ACC112 (cell line): ENCODE results near the gene TMEM223.

Experiments
- H2AFZ ChIP-seq: fragments of 200-600 bp; sonication (generic); one replicate; pipeline ENCODE4 v1.6.0; 2017; ENCODE audit warnings: antibody characterized with exemption, low read length; ENCODE audit not compliant: unreplicated experiment
- H3K27ac ChIP-seq: fragments of 200-600 bp; sonication (generic); 2 replicates; pipeline ENCODE4 v1.5.1; 2014; ENCODE audit warnings: low read depth, mild to moderate bottlenecking, antibody characterized with exemption, low read length, moderate library complexity
- H3K27me3 ChIP-seq: fragments of 200-600 bp; sonication (generic); 2 replicates; pipeline ENCODE4 v1.6.1; 2014; ENCODE audit warnings: mild to moderate bottlenecking, antibody characterized with exemption, low read length, moderate library complexity, mixed read lengths; ENCODE audit not compliant: insufficient read depth
- H3K36me3 ChIP-seq: fragments of 200-600 bp; sonication (generic); 2 replicates; pipeline ENCODE4 v1.6.1; 2016; ENCODE audit warnings: mild to moderate bottlenecking, antibody characterized with exemption, low read length, moderate library complexity, mixed read lengths; ENCODE audit not compliant: insufficient read depth
- H3K4me1 ChIP-seq: fragments of 200-600 bp; sonication (generic); one replicate; pipeline ENCODE4 v1.6.1; 2016; ENCODE audit warnings: low read length, mixed read lengths; ENCODE audit not compliant: insufficient read depth, unreplicated experiment, control insufficient read depth
- H3K4me3 ChIP-seq: fragments of 200-600 bp; sonication (generic); 2 replicates; pipeline ENCODE4 v1.5.1; 2014; ENCODE audit warnings: mild to moderate bottlenecking, low read depth, low read length
- H3K79me2 ChIP-seq: fragments of 200-600 bp; sonication (generic); one replicate; pipeline ENCODE4 v1.6.0; 2016; ENCODE audit warnings: low read length; ENCODE audit not compliant: control insufficient read depth, unreplicated experiment, insufficient read depth

The TMEM223 gene

DNA sequence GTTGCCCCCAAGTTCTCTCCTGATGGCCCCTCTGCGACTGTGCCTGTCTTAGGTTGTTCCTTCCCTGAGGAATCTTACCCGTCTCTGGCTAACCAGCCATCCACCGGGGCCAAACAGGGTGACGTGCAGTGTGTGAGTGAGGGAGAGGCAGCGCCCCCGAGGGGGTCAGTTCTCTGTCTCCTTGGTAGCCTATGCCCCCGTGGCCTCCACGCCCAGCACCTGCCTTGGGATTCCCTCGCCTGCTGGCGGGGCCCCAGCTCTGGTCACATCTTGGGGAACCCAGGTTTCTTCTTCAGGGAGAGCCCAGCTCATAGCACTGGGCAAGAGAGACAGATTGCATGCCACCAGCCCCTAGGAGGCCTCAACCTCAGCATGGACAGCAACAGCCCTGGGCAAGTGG is 7.7 kb upstream of the TMEM223 start:
- H3K27ac ChIP-seq: no peak overlapping the region
- H3K36me3 ChIP-seq: peaks cover 27% of the 10 kb centered on the region

DNA sequence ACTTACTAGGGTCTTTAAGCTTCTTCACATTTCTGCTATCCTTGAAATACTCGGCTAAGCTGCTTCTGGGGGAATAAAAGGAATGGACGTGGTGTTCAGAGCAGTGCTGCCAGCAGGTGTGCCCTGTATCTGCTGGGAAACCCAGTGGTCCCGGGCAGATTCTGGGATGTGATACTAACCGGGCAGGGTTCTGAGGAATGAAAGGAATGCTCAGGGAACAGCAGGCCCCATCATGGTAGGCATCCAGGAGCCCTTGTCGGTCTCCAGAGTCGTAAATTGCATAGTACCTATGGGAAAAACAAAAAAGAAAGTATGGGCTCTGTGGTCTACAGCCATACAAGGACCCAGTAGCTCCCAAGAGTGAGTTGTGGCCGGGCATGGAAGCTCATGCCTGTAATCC is 4.5 kb upstream of the TMEM223 start:
- Histone ChIP-seq H3K4me3 (no peak overlapping the region), H3K36me3 (peaks cover 13% of the 10 kb centered on the region), H3K27ac (no peak overlapping the region), H3K4me1 (peaks cover 7% of the 10 kb centered on the region), H2AFZ (no peak overlapping the region), H3K27me3 (no peaks in the 10 kb centered on the region), H3K79me2 (no peaks in the 10 kb centered on the region)

More for the DNA sequence above, 7.7 kb upstream of the TMEM223 start:
- Histone ChIP-seq H2AFZ (no peak overlapping the region), H3K27me3 (no peaks in the 10 kb centered on the region), H3K79me2 (peaks cover 24% of the 10 kb centered on the region), H3K4me3 (no peak overlapping the region), H3K4me1 (peaks cover 9% of the 10 kb centered on the region)

DNA sequence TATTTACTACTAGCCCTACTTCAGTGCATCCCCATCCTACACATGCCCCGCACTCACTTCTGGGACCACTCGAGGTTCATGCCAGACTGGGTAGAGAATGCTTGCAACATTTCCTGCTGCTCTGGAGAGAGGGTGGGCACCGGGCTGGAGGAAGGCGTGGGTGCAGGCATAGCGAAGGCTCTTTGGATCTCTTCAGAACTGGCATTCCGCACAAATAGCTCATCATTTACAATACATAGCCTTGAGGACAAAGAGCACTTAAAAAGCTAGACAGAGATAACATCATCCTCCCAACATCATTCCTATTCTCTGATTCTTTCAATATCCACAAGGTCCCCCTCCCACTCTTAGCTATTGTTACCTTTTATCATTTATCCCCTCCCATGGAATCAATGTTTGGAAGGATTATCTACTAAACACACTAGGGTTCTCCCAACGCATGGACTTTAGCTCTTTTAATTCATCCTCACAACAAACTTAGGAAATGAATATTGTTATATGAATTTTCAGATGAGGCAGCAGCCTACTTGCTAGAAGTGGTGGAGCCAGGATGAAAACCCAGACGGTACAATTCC is 2.5 kb upstream of the TMEM223 start:
- no peak overlapping the region for H3K4me3 ChIP-seq
- H3K27ac ChIP-seq: peak overlapping the region; percentile 33; the same call in 1 of the 2 replicates
- H3K4me1 ChIP-seq: peaks cover 18% of the 10 kb centered on the region
- H3K36me3 ChIP-seq: peaks cover 6% of the 10 kb centered on the region
- H2AFZ ChIP-seq: no peak overlapping the region
- peaks cover 18% of the 10 kb centered on the region for H3K79me2 ChIP-seq
- H3K27me3 ChIP-seq: no peaks in the 10 kb centered on the region

DNA sequence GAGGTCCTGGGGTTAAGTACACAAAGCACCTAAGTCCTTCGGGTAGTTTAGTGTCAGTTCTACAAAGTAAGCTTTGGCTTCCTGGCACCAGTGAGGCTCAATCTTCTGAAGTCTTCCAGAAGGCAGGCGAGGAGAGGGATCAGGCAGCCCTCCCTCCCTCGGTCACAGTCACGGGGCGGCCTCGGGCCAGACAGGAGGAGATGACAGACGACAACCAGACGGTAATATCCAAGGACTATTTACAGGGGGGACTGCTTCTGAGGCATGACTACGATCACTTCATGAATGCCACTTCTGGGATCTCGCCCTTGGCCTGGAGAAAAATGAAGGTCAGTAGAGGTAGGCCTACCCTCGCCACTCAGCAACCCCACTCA is 383 bp upstream of the TMEM223 start:
- Histone ChIP-seq H3K36me3 (peaks cover 6% of the 10 kb centered on the region), H3K4me1 (peaks cover 20% of the 10 kb centered on the region), H2AFZ (peak overlapping the region; percentile 51), H3K27ac (peak overlapping the region; percentile 45), H3K27me3 (no peaks in the 10 kb centered on the region), H3K4me3 (peak overlapping the region; percentile 86), H3K79me2 (peaks cover 33% of the 10 kb centered on the region)

GRCh38 chr11:62789576-62789975 is 2.2 kb downstream of the TMEM223 start:
- H3K36me3 ChIP-seq: peaks cover 6% of the 10 kb centered on the region
- no peak overlapping the region; the same call in 1 of the 2 replicates for H3K4me3 ChIP-seq
- peaks cover 37% of the 10 kb centered on the region for H3K79me2 ChIP-seq
- no peak overlapping the region for H2AFZ ChIP-seq
- peaks cover 28% of the 10 kb centered on the region for H3K4me1 ChIP-seq
- no peaks in the 10 kb centered on the region for H3K27me3 ChIP-seq
- no peak overlapping the region for H3K27ac ChIP-seq

DNA sequence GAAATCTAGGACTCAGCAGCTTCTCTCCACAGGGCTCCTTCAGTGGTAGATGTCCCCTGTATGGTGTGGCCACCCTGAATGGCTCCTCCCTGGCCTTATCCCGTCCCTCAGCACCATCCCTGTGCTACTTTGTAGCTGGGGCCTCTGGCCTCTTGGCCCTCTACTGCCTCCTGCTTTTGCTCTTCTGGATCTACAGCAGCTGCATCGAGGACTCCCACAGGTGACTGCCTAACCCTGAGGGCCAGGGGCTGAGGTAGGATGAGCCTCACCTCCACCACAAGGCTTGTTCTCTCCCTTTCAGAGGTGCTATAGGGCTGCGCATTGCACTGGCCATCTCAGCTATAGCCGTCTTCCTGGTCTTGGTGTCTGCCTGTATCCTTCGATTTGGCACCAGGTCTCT is 2.8 kb downstream of the TMEM223 start:
- Histone ChIP-seq H3K36me3 (no peaks in the 10 kb centered on the region; the same call in 1 of the 2 replicates), H3K79me2 (peaks cover 37% of the 10 kb centered on the region)

GRCh38 chr11:62787005-62787759 is 4.6 kb downstream of the TMEM223 start, which contains the start of gene TMEM179B:
TMEM179B (plus strand) TSS chr11:62787402; CDS start chr11:62787432, 30 bp downstream.
- Histone ChIP-seq H3K36me3 (no peaks in the 10 kb centered on the region), H3K4me3 (peak within 1 kb of the TSS; percentile 87), H3K27me3 (no peaks in the 10 kb centered on the region), H3K4me1 (peaks cover 23% of the 10 kb centered on the region), H3K79me2 (peaks cover 37% of the 10 kb centered on the region), H3K27ac (peak within 1 kb of the TSS; percentile 74), H2AFZ (peak within 1 kb of the TSS; percentile 88)

More for the DNA sequence above, 2.8 kb downstream of the TMEM223 start:
- no peaks in the 10 kb centered on the region for H3K27me3 ChIP-seq
- H3K4me1 ChIP-seq: peaks cover 28% of the 10 kb centered on the region
- no peak overlapping the region for H2AFZ ChIP-seq
- H3K27ac ChIP-seq: no peak overlapping the region
- H3K4me3 ChIP-seq: no peak overlapping the region; the same call in 1 of the 2 replicates

GRCh38 chr11:62786318-62787004 is 5.3 kb downstream of the TMEM223 start:
- Histone ChIP-seq H3K27me3 (no peaks in the 10 kb centered on the region), H3K36me3 (no peaks in the 10 kb centered on the region), H3K4me3 (peak overlapping the region; percentile 87), H3K4me1 (peaks cover 21% of the 10 kb centered on the region), H3K27ac (peak overlapping the region; percentile 74), H2AFZ (peak overlapping the region; percentile 88), H3K79me2 (peaks cover 37% of the 10 kb centered on the region)

DNA sequence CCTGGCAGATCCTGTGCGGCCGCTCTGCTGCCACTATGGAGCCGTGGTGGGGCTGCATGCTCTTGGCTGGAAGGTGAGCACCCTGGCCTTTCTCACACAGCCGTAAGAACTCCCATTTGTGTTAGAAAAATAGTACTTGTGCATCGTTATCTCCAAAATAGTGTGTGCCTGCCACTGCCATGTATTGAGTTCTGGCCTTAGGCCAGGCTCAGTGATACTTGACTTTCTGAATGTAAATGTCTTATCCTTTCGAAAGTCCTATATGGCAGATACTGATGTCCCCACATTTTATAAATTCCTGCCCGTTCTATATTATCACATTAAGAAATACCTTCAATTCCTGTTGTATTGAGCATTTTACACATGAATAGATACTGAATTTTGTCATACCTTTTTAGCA is 9.1 kb downstream of the TMEM223 start:
- H3K36me3 ChIP-seq: no peaks in the 10 kb centered on the region
- H3K4me1 ChIP-seq: peaks cover 7% of the 10 kb centered on the region
- no peak overlapping the region for H3K4me3 ChIP-seq
- H3K27me3 ChIP-seq: no peaks in the 10 kb centered on the region
- no peak overlapping the region for H2AFZ ChIP-seq
- peaks cover 7% of the 10 kb centered on the region for H3K79me2 ChIP-seq
- no peak overlapping the region for H3K27ac ChIP-seq

GRCh38 chr11:62778441-62778840 is 13.4 kb downstream of the TMEM223 start:
- H3K4me1 ChIP-seq: no peaks in the 10 kb centered on the region
- no peaks in the 10 kb centered on the region for H3K79me2 ChIP-seq
- H3K4me3 ChIP-seq: no peak overlapping the region
- H3K36me3 ChIP-seq: no peaks in the 10 kb centered on the region
- H3K27ac ChIP-seq: no peak overlapping the region
- no peaks in the 10 kb centered on the region for H3K27me3 ChIP-seq
- no peak overlapping the region for H2AFZ ChIP-seq
